ENCODE data around the gene ATP11A. TPM values are rescaled to one million over a fixed set of nuclear protein-coding genes. Genes with fewer than 3 reads are reported as not detected.

The ATP11A gene
- total and polyA plus RNA-seq, 10 of the 15 experiments (the other 5 are each of a cell fraction or from before 2014, with no cell fraction given) = 1.4 to 69.6 (median 14.4) TPM

GRCh38 chr13:112928020-112928971 lies 238.5 kb downstream of the ATP11A start:
- DNase-seq (ENCODE audit: low read depth, low spot score) = no peak
- H4K20me1 ChIP-seq (ENCODE audit: control insufficient read depth, insufficient read depth) = no peaks in the 10 kb centered on the region
- TF ChIP-seq MLLT1 (IDR thresholded peaks at IDR 0.05) (no peak), RFX5 (IDR thresholded peaks at IDR 0.05; ENCODE audit: low read depth, low read length) (no peak), HDAC2 (IDR thresholded peaks at IDR 0.05) (no peak), EGR1 (IDR thresholded peaks at IDR 0.05; ENCODE audit: borderline replicate concordance in 1 of 2, low read depth in 2 of 2, low read length in 2 of 2) (no peak), ZNF24 (IDR thresholded peaks at IDR 0.05) (no peak), STAT1 (conservative IDR thresholded peaks at IDR 0.05) (no peak), NR2C2 (IDR thresholded peaks at IDR 0.05; ENCODE audit: borderline replicate concordance, control insufficient read depth, insufficient read length, low read depth) (no peak), RELB (IDR thresholded peaks at IDR 0.05; ENCODE audit: low read depth) (no peak), POLR2A (IDR thresholded peaks at IDR 0.05; ENCODE audit: low read depth, low read length) (no peak), RBBP5 (conservative IDR thresholded peaks at IDR 0.05) (no peak)
- 32% methylated on average over 20 of the region's 21 CpGs for WGBS (ENCODE audit: insufficient coverage, insufficient replicate concordance, low lambda C conversion rate, missing lambda C conversion rate)
- intact Hi-C loops (cut with micrococcal nuclease; ENCODE audit: unreplicated experiment) = no loop called here
- no peaks in the 10 kb centered on the region for H3K36me3 ChIP-seq (ENCODE audit: control insufficient read depth in 2 of 2, insufficient read depth in 2 of 2, low read length in 1 of 2)
- no peaks in the 10 kb centered on the region for H3K4me1 ChIP-seq (ENCODE audit: control insufficient read depth, insufficient read depth, low read length)
- BruUV-seq (replicated peaks) = no TSS peak
- no peak overlapping the region for H3K9ac ChIP-seq (ENCODE audit: control insufficient read depth, insufficient read depth, low read length)
- no peak overlapping the region for H3K4me2 ChIP-seq (ENCODE audit: control insufficient read depth, insufficient read depth)
- in situ Hi-C loops (cut with MboI) = no loop called here
- H3K27me3 ChIP-seq (replicated peaks in 1 of 2; ENCODE audit: control insufficient read depth in 2 of 2, insufficient read depth in 2 of 2, low read length in 1 of 2) = peaks cover 0 to 2% of the 10 kb centered on the region in 2 experiments; a peak in 3 of 4 replicates
- no peak for ATAC-seq
- CTCF ChIA-PET = no interaction called here
- SMC1A ChIA-PET (ENCODE audit: uncharacterized antibody, unreplicated experiment) = no interaction called here
- H3K4me3 ChIP-seq = no peak overlapping the region
- no peak overlapping the region for H2AFZ ChIP-seq (ENCODE audit: control insufficient read depth, low read depth, low read length)
- POLR2A ChIA-PET = no interaction called here
- H3K9me3 ChIP-seq (replicated peaks; ENCODE audit: control insufficient read depth, insufficient read depth, low read length) = no peaks in the 10 kb centered on the region
- H3K79me2 ChIP-seq (ENCODE audit: control insufficient read depth, insufficient read depth, low read length) = no peaks in the 10 kb centered on the region
- no peak for FAIRE-seq
- RAD21 ChIA-PET (ENCODE audit: unreplicated experiment) = no interaction called here
- H3K27ac ChIP-seq (ENCODE audit: control insufficient read depth, insufficient read depth) = no peak overlapping the region

All from GM12878 (cell line).